Uterus (tissue), 2 donors: ENCODE data around the gene SMIM24.

Experiments used
- CTCF ChIP-seq, 4 experiments: fragments of 200-600 bp in 2 of 4; fragments of 450-650 bp in 2 of 4; sonication (generic) in 2 of 4; IDR thresholded peaks; one replicate each; pipeline ENCODE4 v1.5.1; 2016 to 2019; ENCODE audit warnings: antibody characterized with exemption in 4 of 4, mild to moderate bottlenecking in 2 of 4, moderate library complexity in 1 of 4
- POLR2A ChIP-seq, 2 donors: fragments of 450-650 bp; IDR thresholded peaks; one replicate each; pipeline ENCODE4 v1.6.1; 2016; ENCODE audit warnings: antibody characterized with exemption in 2 of 2, mild to moderate bottlenecking in 1 of 2, moderate library complexity in 1 of 2

GRCh38 chr19:3467437-3468198 is 12.7 kb downstream of the SMIM24 start:
- TF ChIP-seq CTCF (IDR thresholded peaks at IDR 0.05), result no peak
- no peak for TF ChIP-seq POLR2A (IDR thresholded peaks at IDR 0.05)
